ENCODE measurements around the gene SOX2.

DNA sequence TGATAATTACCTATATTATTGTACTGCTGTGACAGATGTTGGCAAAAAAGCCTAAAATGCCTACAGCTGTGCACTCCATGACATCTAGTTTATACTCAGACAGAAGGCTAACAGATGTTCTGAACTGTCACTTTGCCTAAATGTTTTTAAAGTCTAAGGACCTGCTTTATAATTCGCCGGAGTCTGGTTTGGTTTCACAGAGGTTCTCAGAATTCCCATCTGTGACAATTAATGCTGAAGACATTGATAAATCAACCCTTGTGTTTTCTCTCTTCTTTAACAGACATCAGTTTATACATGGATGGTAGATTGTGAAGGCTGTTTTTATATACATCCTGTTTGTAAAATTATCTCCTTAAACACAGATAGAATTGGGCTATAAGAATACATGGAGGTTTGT lies 19.8 kb upstream of the SOX2 start:
- no peak for TF ChIP-seq PRMT3 (CRISPR knock-in tag; IDR thresholded peaks at IDR 0.05; ENCODE audit: borderline replicate concordance, low read depth)
- no peak for TF ChIP-seq LCORL (IDR thresholded peaks at IDR 0.05)
- TF ChIP-seq LCORL (CRISPR knock-in tag; IDR thresholded peaks at IDR 0.05), result no peak
- no peak for TF ChIP-seq RFX5 (IDR thresholded peaks at IDR 0.05; ENCODE audit: low read depth, low read length)
- no peak for TF ChIP-seq HNRNPL (IDR thresholded peaks at IDR 0.05; ENCODE audit: low read depth, low read length)
- TF ChIP-seq NFATC3 (CRISPR knock-in tag; IDR thresholded peaks at IDR 0.05), result no peak
- TF ChIP-seq ZNF607 (CRISPR knock-in tag; IDR thresholded peaks at IDR 0.05; ENCODE audit: borderline replicate concordance), result no peak
- TF ChIP-seq, protein P1, sequence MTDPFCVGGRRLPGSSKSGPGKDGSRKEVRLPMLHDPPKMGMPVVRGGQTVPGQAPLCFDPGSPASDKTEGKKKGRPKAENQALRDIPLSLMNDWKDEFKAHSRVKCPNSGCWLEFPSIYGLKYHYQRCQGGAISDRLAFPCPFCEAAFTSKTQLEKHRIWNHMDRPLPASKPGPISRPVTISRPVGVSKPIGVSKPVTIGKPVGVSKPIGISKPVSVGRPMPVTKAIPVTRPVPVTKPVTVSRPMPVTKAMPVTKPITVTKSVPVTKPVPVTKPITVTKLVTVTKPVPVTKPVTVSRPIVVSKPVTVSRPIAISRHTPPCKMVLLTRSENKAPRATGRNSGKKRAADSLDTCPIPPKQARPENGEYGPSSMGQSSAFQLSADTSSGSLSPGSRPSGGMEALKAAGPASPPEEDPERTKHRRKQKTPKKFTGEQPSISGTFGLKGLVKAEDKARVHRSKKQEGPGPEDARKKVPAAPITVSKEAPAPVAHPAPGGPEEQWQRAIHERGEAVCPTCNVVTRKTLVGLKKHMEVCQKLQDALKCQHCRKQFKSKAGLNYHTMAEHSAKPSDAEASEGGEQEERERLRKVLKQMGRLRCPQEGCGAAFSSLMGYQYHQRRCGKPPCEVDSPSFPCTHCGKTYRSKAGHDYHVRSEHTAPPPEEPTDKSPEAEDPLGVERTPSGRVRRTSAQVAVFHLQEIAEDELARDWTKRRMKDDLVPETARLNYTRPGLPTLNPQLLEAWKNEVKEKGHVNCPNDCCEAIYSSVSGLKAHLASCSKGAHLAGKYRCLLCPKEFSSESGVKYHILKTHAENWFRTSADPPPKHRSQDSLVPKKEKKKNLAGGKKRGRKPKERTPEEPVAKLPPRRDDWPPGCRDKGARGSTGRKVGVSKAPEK (CRISPR knock-in tag; IDR thresholded peaks at IDR 0.05; ENCODE audit: borderline replicate concordance), result no peak
- no peak for TF ChIP-seq NR2F2 (IDR thresholded peaks at IDR 0.05; ENCODE audit: borderline replicate concordance, low read depth)
- TF ChIP-seq, protein P2, sequence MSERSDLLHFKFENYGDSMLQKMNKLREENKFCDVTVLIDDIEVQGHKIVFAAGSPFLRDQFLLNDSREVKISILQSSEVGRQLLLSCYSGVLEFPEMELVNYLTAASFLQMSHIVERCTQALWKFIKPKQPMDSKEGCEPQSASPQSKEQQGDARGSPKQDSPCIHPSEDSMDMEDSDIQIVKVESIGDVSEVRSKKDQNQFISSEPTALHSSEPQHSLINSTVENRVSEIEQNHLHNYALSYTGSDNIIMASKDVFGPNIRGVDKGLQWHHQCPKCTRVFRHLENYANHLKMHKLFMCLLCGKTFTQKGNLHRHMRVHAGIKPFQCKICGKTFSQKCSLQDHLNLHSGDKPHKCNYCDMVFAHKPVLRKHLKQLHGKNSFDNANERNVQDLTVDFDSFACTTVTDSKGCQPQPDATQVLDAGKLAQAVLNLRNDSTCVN (CRISPR knock-in tag; IDR thresholded peaks at IDR 0.05; ENCODE audit: borderline replicate concordance), result no peak
- no peak for TF ChIP-seq TCF12 (IDR thresholded peaks at IDR 0.05)
- no peak for TF ChIP-seq TCF12 (CRISPR knock-in tag; IDR thresholded peaks at IDR 0.05)
